Astrocyte of the spinal cord (primary cell): ENCODE results near the gene FDXACB1.

Source experiments
- DNase-seq: peaks from one replicate; pipeline ENCODE4 v3.0.0; 2011; ENCODE audit warnings: low read depth, low spot score
- H3K4me3 ChIP-seq: 2 replicates; pipeline ENCODE4 v1.5.1; 2011; ENCODE audit warnings: low read depth, mild to moderate bottlenecking, low read length, moderate library complexity
- in situ Hi-C: cut with HindIII; loops from 2 replicates; pipeline ENCODE4 v1.10.0; 2017; ENCODE audit warnings: low sequenced_read_pairs
- TF ChIP-seq, protein P1 (sequence below): IDR thresholded peaks from 2 replicates; pipeline ENCODE4 v1.5.1; 2012; ENCODE audit warnings: low read depth, mild to moderate bottlenecking, low read length, inconsistent platforms

FDXACB1 gene

DNA sequence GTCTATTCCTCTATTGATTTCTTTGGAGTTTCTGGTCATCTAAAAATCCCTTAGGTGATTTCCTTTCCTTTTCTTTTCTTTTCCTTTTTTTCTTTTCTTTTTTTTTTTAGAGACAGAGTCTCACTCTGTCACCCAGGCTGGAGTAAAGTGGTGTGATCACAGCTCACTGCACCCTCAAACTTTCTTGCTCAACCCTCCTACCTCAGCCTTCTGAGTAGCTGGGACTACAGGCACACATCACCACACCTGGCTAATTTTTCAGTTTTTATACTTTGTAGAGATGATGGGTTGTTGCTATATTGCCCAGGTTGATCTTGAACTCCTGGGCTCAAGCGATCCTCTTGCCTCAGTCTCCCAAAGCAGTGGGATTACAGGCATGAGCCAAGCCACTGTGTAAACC is 37.8 kb upstream of the FDXACB1 start:
- TF ChIP-seq, protein P1, sequence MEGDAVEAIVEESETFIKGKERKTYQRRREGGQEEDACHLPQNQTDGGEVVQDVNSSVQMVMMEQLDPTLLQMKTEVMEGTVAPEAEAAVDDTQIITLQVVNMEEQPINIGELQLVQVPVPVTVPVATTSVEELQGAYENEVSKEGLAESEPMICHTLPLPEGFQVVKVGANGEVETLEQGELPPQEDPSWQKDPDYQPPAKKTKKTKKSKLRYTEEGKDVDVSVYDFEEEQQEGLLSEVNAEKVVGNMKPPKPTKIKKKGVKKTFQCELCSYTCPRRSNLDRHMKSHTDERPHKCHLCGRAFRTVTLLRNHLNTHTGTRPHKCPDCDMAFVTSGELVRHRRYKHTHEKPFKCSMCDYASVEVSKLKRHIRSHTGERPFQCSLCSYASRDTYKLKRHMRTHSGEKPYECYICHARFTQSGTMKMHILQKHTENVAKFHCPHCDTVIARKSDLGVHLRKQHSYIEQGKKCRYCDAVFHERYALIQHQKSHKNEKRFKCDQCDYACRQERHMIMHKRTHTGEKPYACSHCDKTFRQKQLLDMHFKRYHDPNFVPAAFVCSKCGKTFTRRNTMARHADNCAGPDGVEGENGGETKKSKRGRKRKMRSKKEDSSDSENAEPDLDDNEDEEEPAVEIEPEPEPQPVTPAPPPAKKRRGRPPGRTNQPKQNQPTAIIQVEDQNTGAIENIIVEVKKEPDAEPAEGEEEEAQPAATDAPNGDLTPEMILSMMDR = no peak
- no peak for DNase-seq
- in situ Hi-C loops = no loop called here
- H3K4me3 ChIP-seq = no peak overlapping the region

DNA sequence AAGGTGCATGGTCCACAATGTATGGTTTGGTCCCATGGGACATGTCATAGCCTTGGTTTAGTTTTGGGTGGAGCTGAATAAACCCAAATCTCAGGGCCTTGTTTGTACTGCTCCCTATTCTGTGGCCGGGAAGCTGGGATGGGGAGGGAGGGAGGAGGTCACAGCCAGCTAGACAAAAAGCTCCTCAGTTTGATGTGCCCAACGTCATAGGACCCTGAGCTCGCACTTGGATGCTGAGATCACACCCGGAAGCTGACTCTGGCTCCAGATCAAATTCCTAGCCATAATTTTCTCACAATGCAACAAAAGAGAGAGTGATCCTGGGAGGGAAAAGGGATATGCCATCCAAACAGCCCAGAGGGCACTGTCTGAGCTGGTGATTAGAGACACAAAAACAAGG is 35.0 kb upstream of the FDXACB1 start:
- in situ Hi-C loops = no loop called here
- TF ChIP-seq, protein P1 = no peak

DNA sequence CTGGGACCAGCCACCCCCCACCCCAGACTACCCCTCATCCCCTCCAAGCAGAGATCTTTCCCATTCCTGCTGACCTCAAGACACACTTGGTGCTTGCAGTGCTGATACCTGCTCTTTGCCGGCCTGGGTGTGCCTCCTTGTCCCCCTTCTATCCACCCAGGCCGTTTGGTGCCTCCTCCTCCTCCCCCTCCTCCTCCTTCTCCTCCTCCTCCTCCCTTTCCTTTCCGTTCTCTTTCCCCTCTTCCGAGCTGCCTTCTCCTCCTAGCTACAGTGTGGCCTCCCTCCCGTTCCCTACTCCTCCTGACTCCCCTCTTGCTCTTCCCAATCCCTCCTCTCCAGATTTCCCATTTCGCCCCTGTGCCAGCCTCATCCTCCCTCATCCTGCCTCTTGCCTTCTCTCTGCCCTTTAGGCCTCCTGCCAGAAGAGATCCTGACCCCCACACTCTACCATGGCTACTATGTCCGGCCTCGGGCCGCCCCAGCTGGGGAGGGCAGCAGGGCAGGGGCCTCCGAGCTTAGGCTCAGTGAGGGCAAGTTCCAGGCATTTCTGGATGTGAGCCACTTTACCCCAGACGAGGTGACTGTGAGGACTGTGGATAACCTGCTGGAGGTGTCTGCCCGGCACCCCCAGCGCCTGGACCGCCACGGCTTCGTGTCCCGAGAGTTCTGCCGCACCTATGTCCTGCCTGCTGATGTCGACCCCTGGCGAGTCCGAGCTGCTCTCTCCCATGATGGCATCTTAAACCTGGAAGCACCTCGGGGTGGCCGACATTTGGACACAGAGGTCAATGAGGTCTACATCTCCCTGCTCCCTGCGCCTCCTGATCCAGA is 34.3 kb upstream of the FDXACB1 start:
- TF ChIP-seq, protein P1 = no peak
- in situ Hi-C loops = no loop called here
- no peak overlapping the region for H3K4me3 ChIP-seq
- DNase-seq = no peak

More for the DNA sequence above, 35.0 kb upstream of the FDXACB1 start:
- no peak overlapping the region for H3K4me3 ChIP-seq
- DNase-seq = peak; percentile 57

DNA sequence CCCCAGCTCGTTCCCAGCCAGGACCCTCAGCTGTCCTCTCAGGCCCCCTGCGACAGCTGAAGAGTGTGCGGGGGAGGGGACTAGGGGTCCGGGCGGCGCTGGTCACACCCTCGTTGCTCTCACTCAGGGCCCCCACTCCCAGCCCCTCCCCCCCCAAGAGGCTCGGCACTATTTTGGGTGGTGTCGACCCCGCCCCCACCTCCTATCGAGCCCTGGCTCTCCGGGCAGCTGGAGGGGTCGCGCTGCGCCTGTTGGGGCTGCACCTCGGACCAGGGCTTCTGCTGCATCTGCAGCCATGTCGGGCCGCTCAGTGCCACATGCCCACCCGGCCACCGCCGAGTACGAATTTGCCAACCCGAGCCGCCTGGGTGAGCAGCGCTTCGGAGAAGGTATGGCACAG is 33.6 kb upstream of the FDXACB1 start, which contains the start of gene HSPB2:
Gene HSPB2 (plus strand): TSS at position 200 of the 400 bp plus-strand sequence. CDS start 96 bp downstream, at position 296.
- DNase-seq = no peak
- TF ChIP-seq, protein P1 = no peak
- peak within 1 kb of the TSS; percentile 12 for H3K4me3 ChIP-seq
- in situ Hi-C loops = no loop called here

DNA sequence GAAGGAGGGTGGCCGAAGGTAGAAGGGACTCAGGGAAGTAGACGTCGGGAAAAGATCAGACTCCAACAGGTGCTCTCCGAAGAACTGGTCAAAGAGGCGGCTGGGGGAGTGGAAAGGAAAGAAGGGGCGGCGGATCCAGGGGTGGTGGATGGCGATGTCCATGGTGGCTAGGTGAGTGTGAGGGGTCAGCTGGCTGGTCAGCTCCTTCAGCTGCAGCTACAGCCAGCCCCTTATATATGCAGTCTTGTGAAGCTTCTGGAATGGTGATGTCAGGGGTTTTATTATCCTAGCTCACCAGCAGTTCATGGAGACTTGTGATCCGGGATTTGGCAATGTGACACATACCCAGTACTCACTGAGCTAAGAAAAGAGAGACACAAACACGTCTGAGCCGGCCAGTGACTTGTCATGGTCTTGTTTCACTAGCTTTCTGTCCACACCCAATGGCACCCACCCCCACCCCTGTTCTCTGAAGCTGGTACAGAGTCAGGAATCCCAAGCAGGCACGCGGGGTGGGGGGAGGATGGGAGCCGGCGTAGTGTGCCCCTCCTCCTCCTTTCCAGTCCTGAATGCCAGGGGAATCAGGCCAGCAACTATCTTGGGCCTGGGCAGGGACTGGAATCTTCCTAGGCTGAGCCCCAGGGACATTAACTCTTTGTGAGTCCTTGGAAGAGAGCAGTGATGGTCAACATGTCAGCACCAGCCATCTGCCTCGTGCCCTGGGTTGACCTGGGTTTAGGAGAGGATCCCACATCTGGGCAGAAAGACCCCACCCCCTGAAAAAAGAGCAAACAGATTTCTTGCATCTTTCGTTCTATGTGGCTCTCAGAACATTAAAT is 32.8 kb upstream of the FDXACB1 start, which contains the start of gene CRYAB:
Gene CRYAB (minus strand): TSS at position 208 of the 839 bp plus-strand sequence. CDS start 46 bp downstream, at position 162.
- H3K4me3 ChIP-seq = peak within 1 kb of the TSS; percentile 12
- TF ChIP-seq, protein P1 = no peak
- peak; percentile 49 for DNase-seq
- in situ Hi-C loops = no loop called here
